Stimulated activated CD4-positive, alpha-beta T cell treated with anti-CD3 and anti-CD28 coated beads, TNF-alpha, amount 100 ng/mL, for 48 hours (primary cell): ENCODE results near the gene SNED1.

ENCODE experiments used
- DNase-seq, 3 donors: peaks; one replicate each; pipeline ENCODE4 v3.0.0-alpha.2; 2020; ENCODE audit warnings: low read depth in 3 of 3

The SNED1 gene

DNA sequence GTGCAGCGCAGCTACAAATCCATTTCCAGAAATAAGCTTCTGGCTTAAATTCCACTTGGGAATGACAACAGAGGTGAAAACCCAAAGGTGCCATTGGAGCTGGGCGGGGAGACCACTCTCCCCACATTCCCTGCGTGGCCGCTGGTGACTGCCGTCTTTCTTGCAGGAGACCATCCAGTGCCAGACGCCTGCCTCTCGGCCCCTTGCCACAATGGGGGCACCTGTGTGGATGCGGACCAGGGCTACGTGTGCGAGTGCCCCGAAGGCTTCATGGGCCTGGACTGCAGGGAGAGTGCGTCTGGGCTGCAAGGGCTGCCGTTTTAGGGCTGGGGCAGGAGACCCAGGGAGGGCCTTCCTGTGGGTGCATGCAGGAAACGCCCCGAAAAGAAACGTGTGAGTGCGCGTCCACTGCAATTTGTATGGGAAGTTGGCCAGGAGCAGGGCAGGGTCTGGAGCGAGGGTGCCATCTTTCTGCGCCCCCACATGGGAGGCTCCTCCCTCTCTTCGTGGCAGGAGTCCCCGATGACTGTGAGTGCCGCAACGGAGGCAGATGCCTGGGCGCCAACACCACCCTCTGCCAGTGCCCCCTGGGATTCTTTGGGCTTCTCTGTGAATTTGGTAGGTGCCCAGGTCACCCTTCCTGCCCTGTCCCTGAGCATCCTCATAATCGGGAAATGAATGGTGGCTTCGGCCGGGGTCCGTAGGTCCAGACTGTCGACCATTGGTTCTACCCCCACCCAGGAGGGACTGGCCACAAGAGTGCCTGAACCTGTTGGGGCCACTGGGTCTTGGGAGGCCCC is 49.9 kb downstream of the SNED1 start:
- no peak for DNase-seq

DNA sequence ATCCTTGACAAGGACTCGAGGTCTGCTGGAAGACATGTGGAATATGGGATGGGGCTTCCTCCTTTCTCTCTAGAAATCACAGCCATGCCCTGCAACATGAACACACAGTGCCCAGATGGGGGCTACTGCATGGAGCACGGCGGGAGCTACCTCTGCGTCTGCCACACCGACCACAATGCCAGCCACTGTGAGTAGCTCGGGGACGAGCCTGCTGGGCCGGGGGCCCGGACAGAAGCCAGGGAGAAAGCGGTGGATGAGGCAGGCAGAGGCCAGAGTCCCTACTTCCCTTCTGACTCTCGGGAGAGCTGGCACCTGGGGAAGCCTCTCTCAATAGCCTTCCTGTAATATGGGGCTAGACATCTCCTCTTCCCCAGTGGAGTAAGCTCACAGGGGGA is 50.5 kb downstream of the SNED1 start:
- no peak for DNase-seq

DNA sequence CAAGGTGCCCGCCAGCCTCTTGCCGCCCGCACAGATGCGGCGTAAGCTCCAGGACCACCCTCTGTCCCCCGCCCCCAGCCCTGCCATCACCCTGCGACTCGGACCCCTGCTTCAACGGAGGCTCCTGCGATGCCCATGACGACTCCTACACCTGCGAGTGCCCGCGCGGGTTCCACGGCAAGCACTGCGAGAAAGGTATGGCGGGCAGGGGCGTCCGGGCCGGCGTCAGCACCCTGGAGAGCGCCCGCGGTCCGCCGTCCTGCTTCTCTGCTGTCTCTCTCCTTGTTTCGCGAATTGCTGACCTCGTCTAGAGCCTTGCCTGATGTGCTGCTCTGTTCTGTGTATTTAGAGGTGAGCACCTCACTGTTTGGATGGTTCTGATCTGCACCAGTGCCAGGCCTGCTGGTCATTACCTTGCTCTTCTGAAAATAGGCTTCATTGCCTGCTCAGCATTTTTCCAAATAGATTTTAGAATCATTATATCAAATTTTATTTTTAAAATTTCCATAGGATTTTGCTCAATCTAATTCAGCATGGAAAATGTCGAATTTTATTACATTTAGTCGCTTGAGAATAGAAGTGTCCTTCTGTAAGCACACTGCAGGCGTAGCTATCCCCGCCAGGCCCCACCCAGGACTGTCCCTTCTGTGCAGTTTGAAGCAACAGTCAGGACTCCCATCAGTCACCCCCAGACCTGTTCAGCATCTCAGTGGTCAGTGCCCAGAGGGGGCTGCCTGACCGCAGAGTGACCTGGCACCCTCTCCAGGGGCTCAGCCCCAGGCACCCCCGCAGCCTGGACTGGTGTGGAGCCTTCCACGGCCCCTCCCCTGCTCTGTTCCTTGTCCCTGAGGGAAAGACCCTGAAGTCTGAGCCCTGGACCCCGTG is 51.6 kb downstream of the SNED1 start:
- DNase-seq: no peak

DNA sequence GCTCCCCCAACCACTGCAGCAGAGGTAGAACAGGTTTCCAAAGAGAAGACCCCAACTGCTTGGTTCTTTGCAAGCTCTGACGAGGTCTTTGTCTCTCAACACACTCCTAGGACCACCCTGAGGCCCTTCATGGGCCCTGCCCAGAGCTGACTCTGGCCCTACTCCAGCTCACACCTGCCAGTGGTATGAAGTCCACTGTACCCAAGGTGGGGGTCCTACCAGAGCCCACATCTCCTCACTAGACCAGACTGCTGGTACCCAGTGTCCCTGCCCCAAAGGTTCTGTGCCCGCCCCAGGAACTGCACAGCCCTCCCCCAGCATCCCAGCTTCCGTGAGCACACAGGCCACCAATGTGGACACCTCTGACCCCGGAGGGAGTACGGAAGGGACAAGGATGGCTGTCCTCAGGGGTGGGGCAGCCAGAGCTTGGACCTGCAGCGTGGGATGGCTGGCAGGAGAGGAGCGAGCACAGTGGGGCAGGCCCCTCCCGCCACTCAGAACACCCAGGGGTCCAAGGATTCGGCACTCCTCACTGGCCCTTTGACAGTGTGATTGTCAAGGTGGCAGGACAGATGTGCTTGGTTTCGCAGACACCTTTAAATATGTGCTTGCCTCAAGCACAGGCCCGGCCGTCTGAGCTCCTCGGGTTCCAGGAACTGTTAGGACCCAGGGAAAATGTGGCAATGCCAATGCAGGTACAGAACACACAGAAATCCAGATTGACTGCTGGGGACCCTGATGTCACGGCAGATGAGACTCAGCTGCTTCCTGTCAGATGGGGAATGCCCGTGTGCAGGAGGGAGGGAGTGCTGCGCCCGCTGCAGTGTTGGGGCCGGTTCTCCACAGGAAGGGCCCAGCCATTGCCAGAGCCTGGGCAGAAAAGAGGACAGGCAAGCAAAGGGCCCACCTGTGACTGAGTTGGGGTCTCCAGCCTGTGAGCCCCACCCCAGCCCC is 52.5 kb downstream of the SNED1 start:
- DNase-seq: no peak

DNA sequence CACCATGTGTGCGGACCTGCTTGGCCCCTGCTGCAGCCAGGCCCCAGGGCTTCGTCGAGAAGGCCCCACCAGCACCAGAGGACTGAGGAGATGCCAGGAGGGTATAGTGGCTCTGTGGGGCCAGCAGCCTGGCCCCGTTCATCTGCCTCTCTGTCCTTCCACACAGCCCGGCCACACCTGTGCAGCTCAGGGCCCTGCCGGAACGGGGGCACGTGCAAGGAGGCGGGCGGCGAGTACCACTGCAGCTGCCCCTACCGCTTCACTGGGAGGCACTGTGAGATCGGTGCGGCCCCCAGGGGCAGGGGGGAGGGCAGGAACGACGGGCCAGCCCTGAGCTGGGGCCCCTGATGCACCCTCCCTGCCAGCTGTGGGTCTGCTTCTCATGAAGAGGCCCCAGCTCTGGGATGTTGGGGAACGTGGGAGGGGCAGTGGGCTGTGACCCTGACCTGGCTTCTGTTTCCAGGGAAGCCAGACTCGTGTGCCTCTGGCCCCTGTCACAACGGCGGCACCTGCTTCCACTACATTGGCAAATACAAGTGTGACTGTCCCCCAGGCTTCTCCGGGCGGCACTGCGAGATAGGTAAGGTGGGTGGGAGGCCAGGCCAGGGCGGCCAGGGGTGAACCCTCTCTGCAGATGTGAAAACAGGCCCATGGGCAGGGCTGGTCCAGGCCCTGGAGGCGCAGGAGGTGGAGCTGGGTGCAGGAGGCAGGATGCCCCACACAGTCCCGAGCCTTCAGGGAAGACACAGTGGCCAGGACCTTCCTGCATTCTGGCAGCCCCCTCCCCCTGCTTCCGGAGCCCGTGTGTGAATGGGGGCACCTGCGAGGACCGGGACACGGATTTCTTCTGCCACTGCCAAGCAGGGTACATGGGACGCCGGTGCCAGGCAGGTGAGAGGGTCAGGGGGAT is 53.4 kb downstream of the SNED1 start:
- DNase-seq: no peak

DNA sequence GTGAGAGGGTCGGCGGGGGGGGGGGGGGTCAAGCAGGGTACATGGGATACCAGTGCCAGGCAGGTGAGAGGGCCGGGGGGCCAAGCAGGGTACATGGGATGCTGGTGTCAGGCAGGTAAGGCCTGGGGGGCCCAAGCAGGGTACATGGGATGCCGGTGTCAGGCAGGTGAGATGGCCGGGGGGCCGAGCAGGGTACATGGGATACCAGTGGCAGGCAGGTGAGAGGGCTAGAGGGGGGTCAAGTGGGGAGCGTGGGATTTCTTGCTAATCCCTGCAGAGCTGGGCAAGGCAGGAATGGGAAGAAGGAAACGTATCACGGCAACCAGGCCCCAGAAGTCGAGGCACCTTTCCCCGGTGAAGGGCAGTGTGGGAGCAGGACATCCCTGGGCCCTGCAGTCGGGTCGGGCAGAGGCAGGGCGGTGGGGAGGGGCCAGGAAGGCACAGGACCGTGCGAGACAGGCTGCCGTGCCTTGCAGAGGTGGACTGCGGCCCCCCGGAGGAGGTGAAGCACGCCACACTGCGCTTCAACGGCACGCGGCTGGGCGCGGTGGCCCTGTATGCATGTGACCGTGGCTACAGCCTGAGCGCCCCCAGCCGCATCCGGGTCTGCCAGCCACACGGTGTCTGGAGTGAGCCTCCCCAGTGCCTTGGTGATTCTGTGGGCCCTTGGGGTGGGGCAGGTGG is 54.4 kb downstream of the SNED1 start:
- no peak for DNase-seq

DNA sequence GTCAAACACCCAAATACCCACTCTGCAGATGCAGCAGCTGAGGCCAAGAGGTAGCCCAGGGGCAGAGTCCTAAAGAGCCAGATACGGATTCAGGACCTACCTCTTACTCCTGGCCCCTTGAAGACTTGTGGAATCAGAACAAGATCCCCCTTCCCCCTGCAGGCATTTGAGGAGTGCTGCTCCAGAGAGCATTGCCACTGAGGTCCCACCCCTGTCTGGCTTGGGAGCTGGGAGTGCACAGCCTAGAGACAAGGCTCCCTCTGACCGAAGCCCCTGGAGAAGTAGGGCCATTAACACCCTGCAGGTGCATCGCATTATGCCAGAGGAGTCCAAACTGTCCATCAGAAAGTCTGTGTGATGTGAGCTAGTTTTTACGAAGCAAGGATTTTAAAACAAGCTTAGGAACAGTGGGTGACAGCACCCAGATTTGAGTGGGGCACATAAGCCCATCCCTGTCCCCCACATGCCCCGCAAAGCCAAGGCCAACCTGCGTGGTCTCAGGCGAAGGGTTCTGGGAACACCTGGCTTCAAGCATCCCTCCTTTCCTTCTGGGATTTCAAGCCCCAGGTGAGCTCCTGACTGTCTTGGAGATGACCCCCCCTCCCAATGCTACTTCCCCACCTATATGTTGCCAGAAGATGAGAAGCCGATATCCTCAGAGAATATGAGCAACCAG is 55.3 kb downstream of the SNED1 start:
- DNase-seq: no peak

DNA sequence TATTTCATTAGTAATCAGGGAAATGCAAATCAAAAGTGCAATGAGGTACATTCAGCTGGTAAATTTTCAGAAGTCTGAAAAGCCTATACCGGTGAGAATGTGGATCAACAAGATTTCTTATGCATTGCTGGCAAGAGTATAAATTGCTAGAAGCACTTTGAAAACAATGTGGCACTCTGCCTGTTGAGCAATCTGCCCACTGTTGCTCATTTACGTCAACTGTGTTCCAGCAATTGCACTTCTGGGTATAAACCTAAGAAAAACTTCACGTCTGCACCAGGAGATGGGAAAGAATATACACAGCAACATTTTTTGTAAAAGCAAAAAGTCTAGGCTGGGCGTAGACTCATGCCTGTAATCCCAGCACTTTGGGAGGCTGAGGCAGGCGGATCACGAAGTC is 62.9 kb downstream of the SNED1 start:
- DNase-seq: no peak

DNA sequence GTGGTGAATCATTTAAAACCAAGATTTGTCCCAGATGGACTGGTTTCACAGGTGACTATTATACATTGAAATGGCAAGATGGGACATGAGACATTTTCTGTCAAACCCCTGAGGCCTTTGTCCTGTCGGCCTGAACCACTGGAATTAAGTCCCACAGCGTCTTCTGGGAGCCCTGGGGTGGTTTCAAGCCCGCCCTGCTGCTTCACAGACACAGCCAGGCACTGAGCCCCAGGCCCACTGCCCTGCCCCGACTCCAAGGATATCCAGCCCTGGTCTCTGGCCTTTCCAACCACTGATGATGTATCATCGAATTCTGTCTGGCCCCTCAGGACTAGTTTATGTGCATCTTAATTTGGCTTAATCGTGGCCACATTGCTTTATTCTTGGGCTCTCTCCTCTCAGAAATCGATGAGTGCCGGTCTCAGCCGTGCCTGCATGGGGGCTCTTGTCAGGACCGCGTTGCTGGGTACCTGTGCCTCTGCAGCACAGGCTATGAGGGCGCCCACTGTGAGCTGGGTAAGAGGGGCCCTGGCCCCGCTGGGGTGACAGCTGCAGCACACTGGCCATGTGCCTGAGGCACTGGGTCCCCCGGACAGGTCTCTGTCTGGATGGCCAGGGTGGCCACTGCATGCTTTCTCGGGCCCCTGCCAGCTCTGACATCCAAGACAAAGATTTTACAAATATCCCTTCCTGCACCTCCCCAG is 64.1 kb downstream of the SNED1 start:
- DNase-seq: no peak

DNA sequence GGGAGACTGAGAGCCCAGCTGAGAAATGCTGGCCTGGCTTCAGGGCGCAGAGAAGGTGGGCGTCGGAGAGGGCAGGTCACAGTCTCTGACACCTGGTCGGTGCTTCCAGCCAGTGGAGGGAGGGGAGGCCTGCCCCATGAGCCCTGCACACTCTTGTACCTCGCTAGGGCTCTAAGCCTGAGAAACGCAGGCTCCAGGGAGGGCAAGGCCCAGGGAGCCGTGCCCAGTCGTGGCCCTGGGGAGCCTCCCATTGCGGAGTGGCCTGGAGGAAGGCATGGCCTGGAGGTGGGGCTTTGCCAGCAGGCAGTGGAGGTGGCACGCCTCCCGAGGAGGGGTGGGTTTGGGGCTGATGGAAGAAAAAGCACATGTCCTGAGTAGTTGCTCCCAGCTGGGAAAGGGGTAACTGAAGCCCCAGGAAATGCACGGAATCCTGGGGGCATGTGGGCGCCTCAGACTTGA is 64.7 kb downstream of the SNED1 start:
- DNase-seq: no peak

DNA sequence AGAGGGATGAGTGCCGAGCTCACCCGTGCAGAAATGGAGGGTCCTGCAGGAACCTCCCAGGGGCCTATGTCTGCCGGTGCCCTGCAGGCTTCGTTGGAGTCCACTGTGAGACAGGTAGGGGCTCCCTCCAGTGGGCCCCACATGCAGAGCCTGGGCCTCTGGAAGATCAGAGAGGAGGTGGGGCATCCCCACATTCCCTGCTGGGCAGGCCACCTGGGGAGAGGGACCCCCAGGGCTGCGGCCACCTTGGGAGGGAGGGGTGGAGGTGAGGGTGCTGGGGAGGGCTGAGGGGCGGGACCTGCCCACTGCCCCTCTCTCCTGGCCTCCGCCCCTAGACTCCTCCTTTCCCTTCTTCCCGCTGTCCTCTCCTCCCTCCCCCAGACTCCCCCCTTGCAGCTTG is 65.2 kb downstream of the SNED1 start:
- DNase-seq: no peak

DNA sequence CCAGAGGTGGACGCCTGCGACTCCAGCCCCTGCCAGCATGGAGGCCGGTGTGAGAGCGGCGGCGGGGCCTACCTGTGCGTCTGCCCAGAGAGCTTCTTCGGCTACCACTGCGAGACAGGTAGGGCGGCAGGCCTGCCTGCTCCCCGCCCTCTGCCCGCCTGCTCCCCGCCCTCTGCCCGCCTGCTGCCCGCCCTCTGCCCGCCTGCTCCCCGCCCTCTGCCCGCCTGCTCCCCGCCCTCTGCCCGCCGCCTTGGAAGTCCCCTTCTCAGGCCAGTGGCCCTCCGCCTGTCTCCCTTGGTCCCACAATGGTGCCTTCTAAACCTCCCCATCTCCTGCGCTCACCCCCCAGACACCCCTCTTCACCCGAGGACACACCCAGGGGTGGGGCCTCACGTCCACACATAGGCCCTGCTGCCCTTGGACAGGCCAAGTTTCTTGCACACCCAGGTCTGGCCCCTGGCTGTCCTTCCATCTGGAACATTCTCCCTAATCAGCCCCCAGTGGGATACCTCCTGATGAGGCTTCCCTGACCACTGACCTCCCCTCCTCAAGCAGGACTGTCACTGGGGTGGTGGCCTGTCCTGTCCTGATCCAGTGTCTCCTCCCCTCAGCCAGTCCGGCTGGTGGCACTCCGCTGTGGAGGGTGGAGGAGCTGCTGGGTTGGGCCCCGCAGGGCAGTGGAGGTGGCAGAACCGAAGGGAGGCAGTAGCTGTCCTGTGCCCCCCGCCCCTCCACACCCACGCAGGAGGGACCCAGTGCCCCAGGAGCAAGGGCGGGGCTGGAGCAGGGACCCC is 65.8 kb downstream of the SNED1 start:
- DNase-seq: peak in 1 of 3 donors; percentile 34

DNA sequence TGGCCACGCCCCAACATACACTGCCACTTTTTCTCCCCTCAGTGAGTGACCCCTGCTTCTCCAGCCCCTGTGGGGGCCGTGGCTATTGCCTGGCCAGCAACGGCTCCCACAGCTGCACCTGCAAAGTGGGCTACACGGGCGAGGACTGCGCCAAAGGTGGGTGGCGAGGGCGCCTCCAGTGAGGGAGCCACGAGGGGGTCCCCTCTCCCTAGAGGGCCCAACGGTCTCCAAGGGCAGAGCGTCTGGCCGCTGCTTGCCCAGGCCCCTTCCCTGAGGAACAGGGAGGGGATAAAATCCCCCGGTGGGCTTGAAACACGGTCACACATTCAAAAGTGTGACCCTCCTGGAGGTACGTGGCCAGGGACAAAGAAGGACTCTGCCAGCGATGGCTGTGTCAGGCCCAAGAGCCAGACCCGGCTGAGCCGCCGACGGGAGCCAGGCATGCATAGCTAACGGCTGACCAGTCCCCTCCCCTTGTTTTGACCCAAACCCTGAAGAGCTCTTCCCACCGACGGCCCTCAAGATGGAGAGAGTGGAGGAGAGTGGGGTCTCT is 66.5 kb downstream of the SNED1 start:
- no peak for DNase-seq

DNA sequence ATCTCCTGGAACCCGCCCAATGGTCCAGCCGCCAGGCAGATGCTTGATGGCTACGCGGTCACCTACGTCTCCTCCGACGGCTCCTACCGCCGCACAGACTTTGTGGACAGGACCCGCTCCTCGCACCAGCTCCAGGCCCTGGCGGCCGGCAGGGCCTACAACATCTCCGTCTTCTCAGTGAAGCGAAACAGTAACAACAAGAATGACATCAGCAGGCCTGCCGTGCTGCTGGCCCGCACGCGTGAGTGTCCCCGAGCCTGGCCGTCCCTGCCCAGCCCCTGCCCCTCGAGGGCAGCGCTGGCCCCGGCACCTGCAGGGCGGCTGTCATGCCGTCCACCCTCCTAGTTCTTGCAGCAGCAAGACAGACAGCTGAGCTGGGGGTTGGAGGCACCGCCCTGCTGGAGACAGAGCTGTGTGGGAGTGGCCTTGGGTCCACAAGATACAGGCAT is 67.0 kb downstream of the SNED1 start:
- no peak for DNase-seq

DNA sequence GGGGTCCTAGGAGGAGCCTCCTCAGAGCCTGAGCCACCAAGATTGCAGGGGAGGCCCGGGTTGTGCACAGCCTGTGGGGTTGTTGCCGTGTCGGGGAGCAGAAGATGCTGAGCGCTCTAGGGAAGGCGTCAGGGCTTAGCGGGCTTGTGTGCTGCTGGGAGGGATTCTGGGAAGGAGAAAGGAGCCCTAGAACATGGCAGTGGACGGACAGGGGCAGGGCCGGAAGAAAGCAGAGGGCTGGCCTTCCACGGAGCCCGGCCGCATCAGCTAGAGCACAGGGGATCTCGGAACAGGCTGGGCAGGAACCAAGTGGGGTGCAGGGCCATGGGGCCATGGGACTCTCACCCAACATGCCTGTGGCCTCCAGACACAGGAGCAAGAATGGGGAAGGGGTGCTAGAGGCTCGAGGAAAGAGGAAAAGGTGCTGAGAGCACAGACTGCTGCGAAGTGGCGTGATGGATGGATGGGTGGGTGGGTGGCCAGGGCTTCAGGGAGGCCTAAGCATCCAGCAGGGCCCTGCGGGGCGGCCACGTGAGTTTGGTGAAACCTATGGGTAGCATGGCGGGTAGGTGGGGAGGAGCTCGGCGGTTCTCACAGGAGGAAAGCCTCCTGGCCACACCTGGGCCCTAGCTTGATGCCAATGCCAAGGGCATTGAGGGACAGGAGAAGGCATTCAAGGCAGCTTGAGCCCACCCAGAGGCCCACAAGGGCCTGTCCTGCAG is 67.9 kb downstream of the SNED1 start:
- DNase-seq: no peak

DNA sequence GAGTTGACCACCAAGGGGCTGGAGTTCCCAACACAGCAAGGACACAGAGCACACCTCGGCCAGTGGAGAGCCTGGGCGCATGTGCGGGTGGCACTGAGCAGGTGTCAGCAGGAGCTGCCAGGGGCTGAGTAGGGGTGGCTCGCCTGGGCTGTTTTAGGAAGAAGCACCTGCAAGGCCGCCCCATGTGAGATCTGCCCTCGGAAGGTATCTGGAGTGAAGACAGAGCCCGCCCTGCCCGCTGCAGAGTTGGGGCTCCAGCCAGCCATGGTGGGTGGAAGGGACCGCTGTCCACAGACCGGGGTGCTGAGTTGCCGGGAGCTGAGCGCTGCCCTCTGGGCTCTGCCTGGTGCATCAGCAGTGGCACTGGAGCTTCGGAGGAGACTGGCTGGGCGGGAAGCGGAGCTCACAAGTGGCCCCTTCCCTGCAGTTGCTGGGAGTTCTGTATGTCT is 68.5 kb downstream of the SNED1 start:
- DNase-seq: no peak
